GM19025 (cell line): ENCODE data around the gene NEK8.
"Not testable (repeated sequence)": the region's sequence is repeated elsewhere in the genome, so short reads cannot be mapped to it uniquely, and the experiment has no call there.

ENCODE experiments used
- ATAC-seq: cut with Tn5 transposase; IDR thresholded peaks from one replicate; pipeline ENCODE4 v1.9.1; 2021; ENCODE audit warnings: mild to moderate bottlenecking, low read depth, moderate library complexity; ENCODE audit not compliant: unreplicated experiment

Gene NEK8

GRCh38 chr17:28724500-28725165 is 4.0 kb upstream of the NEK8 start:
- no peak for ATAC-seq

- no peak for ATAC-seq
Measured at GRCh38 chr17:28725166-28725659, 3.4 kb upstream of the NEK8 start.

- no peak for ATAC-seq
Measured at GRCh38 chr17:28725660-28726225, 2.8 kb upstream of the NEK8 start.

GRCh38 chr17:28726226-28726626 is 2.4 kb upstream of the NEK8 start, which contains the start of gene TLCD1:
TLCD1 (minus strand) TSS chr17:28726233; CDS start chr17:28726097, 136 bp downstream.
- ATAC-seq = no peak

GRCh38 chr17:28726627-28727491 is 1.7 kb upstream of the NEK8 start:
- ATAC-seq = peak; percentile 36

- no peak for ATAC-seq
Measured at GRCh38 chr17:28729950-28730330, 1.4 kb downstream of the NEK8 start.

- no peak for ATAC-seq
Measured at GRCh38 chr17:28733346-28733745, 4.8 kb downstream of the NEK8 start.

GRCh38 chr17:28734712-28735241 is 6.2 kb downstream of the NEK8 start:
- no peak for ATAC-seq

- ATAC-seq = no peak
Measured at GRCh38 chr17:28735242-28735722, 6.7 kb downstream of the NEK8 start.

GRCh38 chr17:28735913-28736769 is 7.6 kb downstream of the NEK8 start:
- ATAC-seq = not testable (repeated sequence)

- ATAC-seq = no peak
Measured at GRCh38 chr17:28737316-28737715, 8.7 kb downstream of the NEK8 start.

GRCh38 chr17:28737770-28738679 is 9.4 kb downstream of the NEK8 start:
- ATAC-seq = peak; percentile 59

GRCh38 chr17:28738680-28739384 is 10.2 kb downstream of the NEK8 start:
- ATAC-seq = no peak

GRCh38 chr17:28740406-28741357 is 12.1 kb downstream of the NEK8 start:
- ATAC-seq = no peak

- ATAC-seq = no peak
Measured at GRCh38 chr17:28741358-28742349, 13.1 kb downstream of the NEK8 start.
